HG03064 (cell line): ENCODE data around the gene BCDIN3D.
A peak's percentile ranks its signal among the peaks of the same experiment; 100 is the strongest.
"Not testable (repeated sequence)": the region's sequence is repeated elsewhere in the genome, so short reads cannot be mapped to it uniquely, and the experiment has no call there.

ENCODE experiments used
- ATAC-seq: cut with Tn5 transposase; IDR thresholded peaks from one replicate; pipeline ENCODE4 v1.9.1; 2021; ENCODE audit warnings: low read depth; ENCODE audit not compliant: unreplicated experiment

The BCDIN3D gene

DNA sequence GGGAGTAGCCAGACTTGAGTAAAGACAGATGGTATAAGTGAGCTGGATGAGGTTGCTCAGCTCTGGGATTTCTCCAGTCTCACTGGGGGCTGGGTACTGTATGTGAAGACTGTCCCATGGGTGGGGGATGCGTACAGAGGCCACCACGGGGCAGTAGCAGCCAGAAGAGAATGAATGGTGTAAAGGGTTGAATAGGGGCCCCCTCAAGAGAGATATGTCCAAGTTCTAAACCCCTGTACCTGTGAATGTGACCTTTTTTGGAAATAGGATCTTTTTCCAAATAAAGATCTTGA is 21.8 kb upstream of the BCDIN3D start:
- ATAC-seq: no peak

DNA sequence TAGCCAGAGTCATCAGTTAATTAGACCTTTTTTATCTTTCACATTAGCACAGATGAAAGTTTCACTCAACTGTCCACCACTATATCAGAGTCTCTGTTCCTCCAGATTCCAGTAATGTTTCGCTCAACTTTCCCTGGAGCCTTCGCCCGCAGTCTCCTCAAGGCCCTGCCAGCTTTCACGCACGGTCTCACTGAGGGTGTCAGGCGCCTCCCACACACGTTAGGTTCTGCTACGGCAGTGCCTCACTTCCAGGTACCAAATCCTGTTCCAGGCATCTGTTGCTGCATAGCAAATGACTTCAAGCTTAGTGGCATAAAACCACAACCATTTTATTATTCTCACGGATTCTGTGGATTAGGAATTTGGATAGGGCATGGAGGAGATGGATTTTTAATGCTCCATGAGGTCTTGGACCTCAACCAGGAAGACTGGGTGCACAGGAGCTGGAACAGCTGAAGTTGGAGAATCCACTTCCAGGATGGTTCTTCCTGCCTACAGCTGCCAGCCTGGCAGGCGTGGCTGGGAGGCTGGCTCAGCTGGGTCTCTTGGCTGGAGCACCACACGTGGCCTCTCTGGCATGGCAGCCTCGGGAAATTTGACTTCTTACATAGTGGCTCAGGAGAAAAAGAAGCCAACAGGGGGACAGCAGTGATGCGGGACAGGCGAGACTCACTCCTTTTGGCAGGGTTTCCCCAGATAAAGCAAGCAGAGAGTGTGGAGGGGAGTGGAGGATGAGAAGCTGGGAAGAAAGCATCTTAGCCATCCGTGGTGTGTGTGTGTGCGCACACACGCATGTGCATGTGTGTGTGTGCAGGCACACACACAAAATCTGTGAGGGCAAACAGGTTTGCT is 21.3 kb upstream of the BCDIN3D start:
- ATAC-seq: no peak

DNA sequence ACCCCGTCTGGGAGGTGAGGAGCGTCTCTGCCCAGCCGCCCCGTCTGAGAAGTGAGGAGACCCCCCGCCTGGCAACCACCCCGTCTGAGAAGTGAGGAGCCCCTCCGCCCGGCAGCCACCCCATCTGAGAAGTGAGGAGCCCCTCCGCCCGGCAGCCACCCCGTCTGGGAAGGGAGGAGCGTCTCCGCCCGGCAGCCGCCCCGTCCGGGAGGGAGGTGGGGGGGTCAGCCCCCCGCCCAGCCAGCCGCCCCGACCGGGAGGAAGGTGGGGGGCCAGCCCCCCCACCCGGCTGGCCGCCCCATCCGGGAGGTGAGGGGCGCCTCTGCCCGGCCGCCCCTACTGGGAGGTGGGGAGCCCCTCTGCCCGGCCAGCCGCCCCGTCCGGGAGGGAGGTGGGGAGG is 18.0 kb upstream of the BCDIN3D start:
- ATAC-seq: not testable (repeated sequence)

DNA sequence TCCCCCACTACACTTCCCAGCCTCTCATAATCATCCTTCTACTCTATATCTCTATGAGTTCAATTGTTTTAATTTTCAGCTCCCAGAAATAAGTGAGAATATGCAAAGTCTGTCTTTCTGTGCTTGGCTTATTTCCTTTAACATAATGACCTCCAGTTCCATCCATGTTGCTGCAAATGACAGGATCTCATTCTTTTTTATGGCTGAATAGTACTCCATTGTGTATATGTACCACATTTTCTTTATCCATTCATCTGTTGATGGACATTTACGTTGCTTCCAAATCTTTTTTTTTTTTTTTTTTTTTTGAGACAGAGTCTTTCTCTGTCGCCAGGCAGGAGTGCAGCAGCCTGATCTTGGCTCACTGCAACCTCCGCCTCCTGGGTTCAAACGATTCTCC is 13.0 kb upstream of the BCDIN3D start:
- not testable (repeated sequence) for ATAC-seq

DNA sequence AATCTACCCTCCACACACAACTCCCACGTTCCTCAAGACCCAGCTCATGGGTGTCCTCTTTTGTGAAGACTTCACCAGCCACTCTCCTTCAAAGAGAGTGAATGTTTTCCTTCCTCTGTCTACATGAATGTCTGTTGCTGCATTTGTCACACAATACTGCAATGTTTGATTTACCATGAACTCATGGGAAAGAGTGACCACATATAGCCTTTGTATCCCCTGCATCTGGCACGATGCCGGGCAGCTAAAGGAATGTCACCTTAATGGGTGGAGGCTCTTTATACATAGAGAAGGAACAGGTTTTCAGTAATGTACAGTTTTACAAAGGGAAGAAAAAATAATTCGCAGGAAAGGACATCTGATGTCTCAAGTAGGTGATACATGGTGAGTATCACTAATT is 12.1 kb upstream of the BCDIN3D start:
- ATAC-seq: no peak

DNA sequence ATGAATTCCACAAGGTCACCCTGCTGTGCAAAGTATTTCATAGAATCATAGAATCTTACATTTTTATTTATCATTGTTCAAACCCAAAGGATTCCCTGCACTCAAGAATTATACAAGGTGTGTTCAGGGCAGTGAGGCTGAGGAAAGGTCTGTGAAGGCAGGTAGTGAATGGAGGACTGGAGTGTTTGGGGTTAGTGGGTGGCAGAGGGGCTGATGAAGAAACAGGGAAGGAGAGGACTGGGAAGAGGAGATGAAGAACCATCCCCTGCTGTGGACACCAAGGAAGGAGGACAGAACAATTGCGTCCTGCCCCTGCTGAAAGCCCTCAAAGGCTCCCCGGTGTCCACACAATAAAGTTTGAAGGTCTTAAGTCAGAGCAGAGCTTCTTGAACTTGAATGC is 10.8 kb upstream of the BCDIN3D start:
- no peak for ATAC-seq

DNA sequence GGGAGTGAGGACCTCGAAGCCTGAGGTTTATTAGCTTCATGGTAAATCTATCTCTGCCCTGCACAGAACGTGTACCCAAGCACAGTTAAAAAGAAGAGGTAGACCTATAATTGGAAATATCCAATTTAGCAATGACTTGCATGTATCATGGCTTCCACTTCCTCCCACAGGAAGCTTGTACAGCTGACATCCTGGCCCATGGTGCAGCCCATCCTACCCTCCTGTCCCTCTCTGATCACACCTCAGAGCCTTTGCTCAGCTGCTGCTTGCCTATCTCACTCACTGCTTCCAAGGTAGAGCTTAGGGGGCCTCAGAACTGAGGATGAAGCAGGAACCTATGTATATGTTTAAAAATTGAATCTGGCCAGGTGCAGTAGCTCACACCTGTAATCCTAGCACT is 4.3 kb upstream of the BCDIN3D start:
- no peak for ATAC-seq

DNA sequence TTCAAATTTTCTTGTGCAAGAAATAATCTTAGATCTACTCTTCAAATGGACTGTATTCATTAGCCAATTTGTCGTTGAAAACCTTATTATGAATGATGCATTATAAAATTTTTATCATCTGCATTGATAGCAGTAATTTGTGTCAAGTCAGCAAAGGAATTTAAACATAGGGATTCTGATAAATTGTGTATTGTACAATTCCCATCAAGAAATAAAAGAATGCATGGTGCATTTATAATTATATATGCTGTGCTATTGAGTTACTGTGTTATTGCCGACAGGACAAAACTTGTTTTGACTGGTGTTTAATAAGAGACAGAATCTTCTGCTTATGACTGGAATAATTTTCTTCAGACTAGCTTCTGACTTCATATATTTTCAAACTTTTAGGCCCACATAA is 3.1 kb upstream of the BCDIN3D start:
- no peak for ATAC-seq

DNA sequence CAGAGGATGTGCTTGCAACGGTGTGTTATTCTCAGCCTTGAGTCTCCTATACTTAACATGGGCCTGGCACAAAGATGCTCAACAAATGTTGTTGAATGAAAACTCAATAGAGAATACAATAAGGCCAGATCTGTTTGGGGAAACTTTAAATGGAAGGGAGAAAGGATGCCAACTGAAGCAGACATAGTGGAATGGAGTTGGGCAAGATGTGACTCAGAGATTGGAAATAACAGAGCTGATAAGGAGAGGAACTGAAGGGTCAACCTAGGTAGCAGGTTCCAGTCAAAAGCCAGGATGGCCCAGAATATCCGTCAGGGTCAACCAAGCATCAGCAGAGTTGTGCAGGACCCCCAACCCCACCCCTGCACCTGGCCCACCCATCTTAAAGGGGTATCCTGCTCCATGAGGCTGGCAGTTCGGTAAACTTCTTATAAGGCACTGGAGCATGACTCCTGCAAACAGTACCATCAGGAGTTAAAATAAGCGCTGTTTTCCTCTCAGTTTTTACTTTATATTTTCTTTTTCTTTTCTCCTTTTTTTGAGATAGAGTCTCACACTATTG is 1.1 kb upstream of the BCDIN3D start:
- no peak for ATAC-seq

DNA sequence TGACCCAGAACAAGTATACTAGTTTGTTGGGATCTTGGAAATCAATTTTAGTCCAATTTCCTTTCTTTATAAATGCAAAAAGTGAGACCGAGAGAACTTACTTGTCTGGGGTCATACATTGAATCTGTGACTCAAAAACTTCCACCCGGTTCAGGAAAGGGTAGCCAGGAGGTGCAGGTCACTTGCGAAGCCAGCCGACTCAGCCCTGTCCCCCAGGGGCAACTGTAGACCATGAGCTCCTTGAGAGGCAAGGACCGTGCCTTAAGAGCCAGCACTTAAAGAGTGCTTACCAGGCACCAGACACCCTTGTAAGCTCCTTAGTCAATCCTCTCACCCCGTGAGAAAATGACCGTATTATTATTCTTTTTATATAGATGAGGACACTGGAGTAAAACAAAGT is 505 bp upstream of the BCDIN3D start:
- ATAC-seq: no peak

DNA sequence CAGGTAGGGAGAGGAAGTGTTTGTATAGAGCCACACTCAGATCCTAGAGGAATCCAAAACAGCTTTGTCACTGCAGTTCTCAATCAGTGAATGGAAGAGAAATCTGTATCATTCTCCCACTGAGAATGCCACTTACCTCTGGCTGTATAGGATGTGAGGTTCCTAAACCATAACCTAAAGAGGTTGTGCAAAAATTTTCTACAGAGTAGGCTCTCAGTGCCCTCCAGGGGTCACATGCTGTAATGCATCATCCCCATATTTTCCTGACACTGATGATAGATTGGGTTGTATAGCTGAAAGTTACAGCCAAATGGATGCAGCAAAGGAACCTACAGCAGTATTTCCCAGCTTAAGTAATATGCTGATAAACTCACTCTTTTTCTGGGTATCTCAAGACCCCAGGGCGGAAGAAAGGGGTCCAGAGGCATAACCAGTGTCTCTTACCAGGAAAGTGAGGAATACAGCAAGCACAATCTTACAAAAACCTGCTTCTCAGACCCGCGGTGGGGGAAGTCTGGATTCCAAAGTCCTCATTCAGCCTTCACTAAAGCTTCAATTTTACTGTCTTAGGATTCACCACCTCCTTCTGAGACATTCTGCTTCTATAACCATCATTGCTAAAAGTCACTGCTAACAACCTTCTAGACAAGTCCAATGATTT is 3.8 kb downstream of the BCDIN3D start:
- no peak for ATAC-seq

DNA sequence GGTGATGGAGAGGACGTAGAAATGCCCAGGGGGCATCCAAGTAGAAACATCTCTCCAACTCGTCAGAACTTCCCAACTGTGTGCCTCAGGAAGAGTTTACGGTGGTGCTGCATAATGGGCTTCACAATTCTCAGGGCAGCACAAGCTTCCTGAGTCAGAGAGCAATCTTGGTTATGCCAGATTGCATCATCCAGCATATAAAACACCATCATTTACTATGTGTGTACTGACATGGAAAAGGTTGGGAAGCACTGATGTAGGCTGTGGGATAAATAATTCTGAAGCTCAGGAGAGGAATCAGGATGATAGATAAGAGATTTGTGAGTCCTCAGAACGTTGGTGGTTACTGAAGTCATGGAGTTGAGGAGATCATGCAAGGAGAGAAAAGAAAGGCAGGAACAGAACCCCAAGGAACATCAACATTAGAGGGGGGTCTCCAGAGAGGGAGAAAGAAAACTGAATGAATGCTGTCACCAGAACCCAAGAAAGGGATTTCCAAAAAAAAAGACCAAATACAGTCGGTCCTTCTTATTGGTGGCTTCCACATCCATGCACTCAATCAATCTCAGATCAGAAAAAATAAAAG is 10.0 kb downstream of the BCDIN3D start:
- no peak for ATAC-seq

DNA sequence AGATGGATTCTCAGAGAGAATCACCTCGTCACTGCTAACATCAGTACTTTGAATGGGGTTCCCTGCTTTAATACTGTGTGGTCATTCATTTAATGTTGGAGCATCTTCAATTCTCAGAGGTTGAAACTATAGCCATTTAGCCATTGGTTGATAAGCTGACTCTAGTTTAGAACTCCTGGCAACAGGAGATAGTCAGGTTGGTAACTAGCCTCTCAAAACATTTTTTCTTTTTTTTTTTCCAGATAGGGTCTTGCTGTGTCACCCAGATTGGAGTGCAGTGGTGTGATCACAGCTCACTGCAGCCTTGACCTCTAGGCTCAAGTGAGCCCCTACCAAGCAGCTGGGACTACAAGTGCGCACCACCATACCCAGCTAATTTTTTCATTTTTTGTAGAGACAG is 11.2 kb downstream of the BCDIN3D start:
- no peak for ATAC-seq

DNA sequence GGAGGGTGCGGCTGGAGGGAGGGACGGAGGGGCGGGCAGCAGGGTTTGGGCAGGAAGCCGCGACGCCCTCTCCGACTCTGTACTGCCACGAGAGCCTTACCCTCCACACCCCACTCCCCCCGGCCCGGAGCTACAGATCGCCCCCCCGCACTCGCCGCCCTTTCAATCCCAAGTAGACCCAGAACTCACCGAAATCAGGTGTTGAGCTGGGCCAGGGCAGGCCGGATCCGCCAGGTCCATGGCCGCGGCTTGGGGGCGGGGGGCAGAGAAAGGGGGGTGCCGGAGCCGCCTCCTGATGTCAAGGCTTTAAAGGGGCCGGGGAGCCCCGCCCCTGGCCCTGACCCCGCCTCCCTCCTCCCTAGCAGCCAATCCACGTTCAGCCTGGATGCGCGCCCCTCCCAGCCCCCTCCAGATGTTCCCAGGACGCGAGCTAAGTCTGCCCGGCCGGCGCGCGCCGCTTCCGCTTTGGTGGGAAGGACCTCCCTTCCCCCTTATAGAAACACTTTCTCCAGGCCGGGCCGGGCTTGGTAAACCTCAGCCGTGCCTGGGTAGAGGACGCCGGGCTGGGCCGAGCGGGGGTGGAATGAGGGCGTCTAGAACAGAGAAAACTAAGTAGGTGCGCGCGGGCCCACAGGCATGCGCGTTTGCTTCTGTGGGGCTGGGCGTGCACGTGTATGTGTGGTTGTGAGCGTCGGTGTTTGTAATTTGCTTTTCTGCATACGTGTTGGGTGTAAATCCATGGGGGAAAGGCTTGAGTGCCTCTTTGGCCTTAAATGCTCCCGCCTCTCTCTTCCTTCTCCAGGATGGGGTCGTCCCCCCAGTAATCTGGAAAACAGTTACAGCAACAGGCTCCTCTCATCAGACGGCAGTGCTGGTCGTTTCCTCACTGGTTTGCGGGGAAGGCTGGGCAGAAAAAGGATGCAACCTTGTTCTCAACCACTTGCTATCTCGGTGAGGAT is 14.5 kb downstream of the BCDIN3D start, which contains the start of gene NCKAP5L:
TSS of gene NCKAP5L (minus strand) at position 281 of the 959 bp plus-strand sequence. CDS start 24,369 bp downstream, outside the sequence.
- peak; percentile 83 for ATAC-seq

DNA sequence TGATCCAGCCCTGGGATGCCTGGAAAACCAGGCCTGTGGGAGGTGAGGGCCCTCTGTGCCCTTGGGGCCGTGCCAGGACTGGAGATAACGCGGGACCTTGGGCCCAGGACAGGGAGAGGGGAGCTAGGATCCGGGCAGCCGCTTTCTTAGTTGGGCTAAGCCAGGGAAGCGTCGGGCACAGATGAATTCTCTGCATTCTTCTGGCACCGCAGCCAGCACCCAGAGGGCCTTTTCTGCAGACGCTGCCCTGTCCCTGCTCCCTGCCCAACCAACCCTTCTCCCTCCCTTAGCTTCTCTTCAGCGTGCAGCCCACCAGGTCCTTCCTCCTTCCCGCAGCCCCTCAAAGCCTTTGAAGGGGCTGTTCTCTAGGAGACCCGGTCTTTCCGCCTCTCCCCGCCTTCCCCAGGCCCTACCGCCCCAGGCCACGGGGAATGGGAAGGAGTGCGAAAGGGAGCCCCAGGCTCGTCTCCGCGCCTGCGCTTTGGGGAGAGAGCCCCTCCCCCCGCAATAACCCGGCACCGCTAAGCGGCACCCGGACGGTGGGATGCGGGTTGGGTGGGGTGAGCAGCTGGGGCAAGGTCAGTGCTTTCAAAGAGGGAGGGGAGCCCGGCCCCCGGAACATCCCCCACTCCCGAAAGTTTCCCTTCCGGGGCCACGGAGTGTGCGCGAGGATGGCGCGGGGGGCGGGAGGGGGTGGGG is 15.4 kb downstream of the BCDIN3D start:
- ATAC-seq: no peak

DNA sequence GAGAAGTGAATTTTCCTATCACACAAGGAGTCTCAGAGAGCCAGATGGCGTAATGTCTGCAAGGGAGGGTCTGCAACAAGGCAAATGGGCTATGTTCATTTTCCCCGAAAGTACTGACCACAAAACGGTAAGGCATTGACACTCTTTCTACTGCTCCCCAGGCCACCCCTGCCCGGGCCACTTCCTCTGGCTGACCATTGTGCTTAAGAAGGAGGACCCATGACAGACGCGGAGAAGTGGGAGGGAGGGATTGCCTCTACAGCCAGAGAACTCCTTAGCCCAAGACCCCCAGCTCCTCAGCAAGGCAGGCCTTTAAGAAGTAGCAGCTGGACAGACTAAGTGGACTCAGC is 15.9 kb downstream of the BCDIN3D start:
- no peak for ATAC-seq

DNA sequence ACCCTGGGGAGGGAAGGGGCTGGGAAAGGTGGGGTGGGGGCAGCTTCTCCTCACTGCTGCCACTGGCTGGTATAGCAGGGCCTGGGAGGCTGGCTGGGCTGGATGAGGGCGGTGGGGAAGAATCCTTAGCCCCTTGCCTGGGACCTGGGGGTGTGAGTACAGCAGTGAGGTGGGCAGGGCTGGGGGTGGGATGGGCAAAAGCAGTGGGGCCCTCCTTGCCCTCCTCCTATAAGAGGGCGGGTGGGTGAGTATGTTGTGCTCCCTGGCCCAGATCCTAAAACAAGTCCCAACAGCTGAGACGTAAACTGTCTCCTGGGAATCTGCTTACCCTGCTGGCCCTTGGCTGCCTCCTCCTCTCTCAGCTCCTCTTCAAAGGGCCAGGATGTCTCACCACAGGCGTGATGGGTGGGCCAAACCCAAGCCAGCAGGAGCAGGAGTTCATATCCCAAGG is 16.9 kb downstream of the BCDIN3D start:
- ATAC-seq: no peak

DNA sequence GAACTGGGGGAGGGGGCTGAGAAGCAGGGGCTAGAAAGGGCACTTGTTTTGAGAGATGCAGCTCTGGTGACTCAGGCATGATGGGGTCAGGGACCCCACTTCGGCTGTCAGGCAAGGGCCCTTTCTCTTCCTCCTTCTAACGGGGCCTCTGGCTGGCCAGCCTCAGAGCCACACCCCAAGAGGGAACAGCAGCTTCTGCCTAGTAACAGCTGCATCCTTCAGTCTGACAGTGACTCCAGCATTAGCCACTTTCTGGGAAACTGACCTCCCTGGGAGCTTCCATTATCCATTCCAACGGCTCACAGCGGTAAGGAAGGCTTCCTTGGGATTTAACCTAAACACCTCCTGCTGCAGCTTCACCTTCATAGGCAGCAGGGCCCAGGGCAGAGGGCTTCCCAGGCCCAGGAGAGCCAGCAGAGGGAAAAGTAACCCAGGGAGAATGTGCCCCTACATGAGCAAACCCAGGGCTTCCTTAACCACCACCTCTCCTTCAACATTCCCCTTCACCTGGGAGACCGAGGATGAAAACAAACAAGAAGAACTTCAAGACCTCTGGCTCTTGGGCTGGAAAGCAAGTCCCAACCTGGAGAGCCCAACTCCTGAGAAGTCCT is 17.4 kb downstream of the BCDIN3D start:
- no peak for ATAC-seq

DNA sequence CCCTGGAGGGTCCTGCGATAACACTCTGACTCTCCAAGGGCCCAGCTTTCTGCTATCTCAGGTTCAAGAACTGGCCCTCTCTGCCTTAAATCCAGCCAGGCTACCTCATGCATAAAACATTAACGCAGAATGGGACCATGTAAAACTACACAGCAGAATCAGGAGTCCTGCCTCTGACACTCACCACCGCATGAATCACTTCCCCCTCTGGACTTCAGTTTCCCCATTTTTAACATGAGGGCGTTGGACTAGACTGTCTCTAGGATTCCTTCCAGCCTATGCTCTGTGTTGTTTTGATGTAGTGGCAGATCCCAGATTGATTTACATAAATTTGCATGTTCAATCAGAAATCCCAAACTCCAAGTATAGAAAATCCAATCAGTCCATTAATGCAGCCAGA is 18.0 kb downstream of the BCDIN3D start:
- no peak for ATAC-seq
